ENCODE measurements around the gene KRT35. TPM values are rescaled to one million over a fixed set of nuclear protein-coding genes. Genes with fewer than 3 reads are reported as not detected.

KRT35 gene
- total and polyA plus RNA-seq, 10 of the 15 experiments (the other 5 are each of a cell fraction or from before 2014, with no cell fraction given), result not detected

- in situ Hi-C loops (cut with MboI), result no loop called here
- H3K4me2 ChIP-seq (ENCODE audit: control insufficient read depth, insufficient read depth), result no peak overlapping the region
- no peak overlapping the region for H3K27ac ChIP-seq (ENCODE audit: control insufficient read depth, insufficient read depth)
- H3K9me3 ChIP-seq (replicated peaks; ENCODE audit: control insufficient read depth, insufficient read depth, low read length), result no peaks in the 10 kb centered on the region
- no peak for DNase-seq (ENCODE audit: low read depth, low spot score)
- ChIA-PET POLR2A (no interaction called here), CTCF (no interaction called here), RAD21 (ENCODE audit: unreplicated experiment) (no interaction called here), SMC1A (ENCODE audit: uncharacterized antibody, unreplicated experiment) (no interaction called here)
- ATAC-seq, result no peak
- no peaks in the 10 kb centered on the region for H3K79me2 ChIP-seq (ENCODE audit: control insufficient read depth, insufficient read depth, low read length)
- no peak overlapping the region for H3K4me3 ChIP-seq
- 1% methylated on average over 6 of the region's 6 CpGs for WGBS (ENCODE audit: insufficient coverage, insufficient replicate concordance, low lambda C conversion rate, missing lambda C conversion rate)
- no TSS peak for BruUV-seq (replicated peaks)
- FAIRE-seq, result no peak
- H2AFZ ChIP-seq (ENCODE audit: control insufficient read depth, low read depth, low read length), result no peak overlapping the region
- H3K27me3 ChIP-seq (replicated peaks in 1 of 2; ENCODE audit: control insufficient read depth in 2 of 2, insufficient read depth in 2 of 2, low read length in 1 of 2), result no peaks in the 10 kb centered on the region; a peak in 2 of 4 replicates
- intact Hi-C loops (cut with micrococcal nuclease; ENCODE audit: unreplicated experiment), result no loop called here
- H3K36me3 ChIP-seq (ENCODE audit: control insufficient read depth in 2 of 2, insufficient read depth in 2 of 2, low read length in 1 of 2), result no peaks in the 10 kb centered on the region
- no peaks in the 10 kb centered on the region for H3K4me1 ChIP-seq (ENCODE audit: control insufficient read depth, insufficient read depth, low read length)
- no peaks in the 10 kb centered on the region for H4K20me1 ChIP-seq (ENCODE audit: control insufficient read depth, insufficient read depth)
- H3K9ac ChIP-seq (ENCODE audit: control insufficient read depth, insufficient read depth, low read length), result no peak overlapping the region
- TF ChIP-seq, protein P1, sequence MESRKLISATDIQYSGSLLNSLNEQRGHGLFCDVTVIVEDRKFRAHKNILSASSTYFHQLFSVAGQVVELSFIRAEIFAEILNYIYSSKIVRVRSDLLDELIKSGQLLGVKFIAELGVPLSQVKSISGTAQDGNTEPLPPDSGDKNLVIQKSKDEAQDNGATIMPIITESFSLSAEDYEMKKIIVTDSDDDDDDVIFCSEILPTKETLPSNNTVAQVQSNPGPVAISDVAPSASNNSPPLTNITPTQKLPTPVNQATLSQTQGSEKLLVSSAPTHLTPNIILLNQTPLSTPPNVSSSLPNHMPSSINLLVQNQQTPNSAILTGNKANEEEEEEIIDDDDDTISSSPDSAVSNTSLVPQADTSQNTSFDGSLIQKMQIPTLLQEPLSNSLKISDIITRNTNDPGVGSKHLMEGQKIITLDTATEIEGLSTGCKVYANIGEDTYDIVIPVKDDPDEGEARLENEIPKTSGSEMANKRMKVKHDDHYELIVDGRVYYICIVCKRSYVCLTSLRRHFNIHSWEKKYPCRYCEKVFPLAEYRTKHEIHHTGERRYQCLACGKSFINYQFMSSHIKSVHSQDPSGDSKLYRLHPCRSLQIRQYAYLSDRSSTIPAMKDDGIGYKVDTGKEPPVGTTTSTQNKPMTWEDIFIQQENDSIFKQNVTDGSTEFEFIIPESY (IDR thresholded peaks at IDR 0.05), result no peak
- TF ChIP-seq MTA3 (IDR thresholded peaks at IDR 0.05; ENCODE audit: borderline replicate concordance, low read length) (no peak), ELK1 (IDR thresholded peaks at IDR 0.05; ENCODE audit: low read depth, low read length) (no peak), SP1 (IDR thresholded peaks at IDR 0.05; ENCODE audit: low read depth, low read length) (no peak), ZNF687 (IDR thresholded peaks at IDR 0.05) (no peak), SMC3 (IDR thresholded peaks at IDR 0.05; ENCODE audit: borderline replicate concordance, low read length) (no peak), KDM1A (IDR thresholded peaks at IDR 0.05; ENCODE audit: borderline replicate concordance) (no peak), PBX3 (IDR thresholded peaks at IDR 0.05; ENCODE audit: insufficient replicate concordance, low read depth, low read length) (no peak), RBBP5 (conservative IDR thresholded peaks at IDR 0.05) (no peak), ZBED1 (IDR thresholded peaks at IDR 0.05; ENCODE audit: borderline replicate concordance) (no peak), MXI1 (IDR thresholded peaks at IDR 0.05; ENCODE audit: low read depth, low read length) (no peak), ZNF274 (IDR thresholded peaks at IDR 0.05; ENCODE audit: insufficient read depth, insufficient read length) (no peak)
- TF ChIP-seq, protein P2, sequence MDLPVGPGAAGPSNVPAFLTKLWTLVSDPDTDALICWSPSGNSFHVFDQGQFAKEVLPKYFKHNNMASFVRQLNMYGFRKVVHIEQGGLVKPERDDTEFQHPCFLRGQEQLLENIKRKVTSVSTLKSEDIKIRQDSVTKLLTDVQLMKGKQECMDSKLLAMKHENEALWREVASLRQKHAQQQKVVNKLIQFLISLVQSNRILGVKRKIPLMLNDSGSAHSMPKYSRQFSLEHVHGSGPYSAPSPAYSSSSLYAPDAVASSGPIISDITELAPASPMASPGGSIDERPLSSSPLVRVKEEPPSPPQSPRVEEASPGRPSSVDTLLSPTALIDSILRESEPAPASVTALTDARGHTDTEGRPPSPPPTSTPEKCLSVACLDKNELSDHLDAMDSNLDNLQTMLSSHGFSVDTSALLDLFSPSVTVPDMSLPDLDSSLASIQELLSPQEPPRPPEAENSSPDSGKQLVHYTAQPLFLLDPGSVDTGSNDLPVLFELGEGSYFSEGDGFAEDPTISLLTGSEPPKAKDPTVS (IDR thresholded peaks at IDR 0.05; ENCODE audit: low read depth, low read length), result no peak
- TF ChIP-seq, protein P3, sequence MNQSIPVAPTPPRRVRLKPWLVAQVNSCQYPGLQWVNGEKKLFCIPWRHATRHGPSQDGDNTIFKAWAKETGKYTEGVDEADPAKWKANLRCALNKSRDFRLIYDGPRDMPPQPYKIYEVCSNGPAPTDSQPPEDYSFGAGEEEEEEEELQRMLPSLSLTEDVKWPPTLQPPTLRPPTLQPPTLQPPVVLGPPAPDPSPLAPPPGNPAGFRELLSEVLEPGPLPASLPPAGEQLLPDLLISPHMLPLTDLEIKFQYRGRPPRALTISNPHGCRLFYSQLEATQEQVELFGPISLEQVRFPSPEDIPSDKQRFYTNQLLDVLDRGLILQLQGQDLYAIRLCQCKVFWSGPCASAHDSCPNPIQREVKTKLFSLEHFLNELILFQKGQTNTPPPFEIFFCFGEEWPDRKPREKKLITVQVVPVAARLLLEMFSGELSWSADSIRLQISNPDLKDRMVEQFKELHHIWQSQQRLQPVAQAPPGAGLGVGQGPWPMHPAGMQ (IDR thresholded peaks at IDR 0.05; ENCODE audit: borderline replicate concordance), result no peak
Measured at GRCh38 chr17:41464682-41465081, 16.3 kb downstream of the KRT35 start.

Data from GM12878 (cell line).